Effector memory CD4-positive, alpha-beta T cell (primary cell): ENCODE data around the gene HMX1.

ENCODE experiments used
- DNase-seq, 3 donors: peaks; one replicate each; pipeline ENCODE4 v3.0.0-alpha.2; 2020
- H3K27ac ChIP-seq: 2 replicates; pipeline ENCODE4 v1.7.0; 2013; ENCODE audit warnings: mild to moderate bottlenecking, low read length, moderate library complexity; ENCODE audit not compliant: insufficient read depth, poor library complexity, severe bottlenecking
- H3K27me3 ChIP-seq: replicated peaks from 2 replicates; pipeline ENCODE4 v1.7.0; 2013; ENCODE audit warnings: mild to moderate bottlenecking, low read length; ENCODE audit not compliant: insufficient read depth, control insufficient read depth, poor library complexity, severe bottlenecking
- H3K36me3 ChIP-seq: 2 replicates; pipeline ENCODE4 v1.7.0; 2013; ENCODE audit warnings: mild to moderate bottlenecking, low read length, moderate library complexity; ENCODE audit not compliant: control insufficient read depth, insufficient read depth
- H3K4me1 ChIP-seq: 2 replicates; pipeline ENCODE4 v1.7.0; 2013; ENCODE audit warnings: low read length, mild to moderate bottlenecking; ENCODE audit not compliant: control insufficient read depth, insufficient read depth, poor library complexity, severe bottlenecking
- H3K4me3 ChIP-seq: 2 replicates; pipeline ENCODE4 v1.7.0; 2013; ENCODE audit warnings: low read length, low read depth, mild to moderate bottlenecking; ENCODE audit not compliant: insufficient read depth, poor library complexity, severe bottlenecking
- H3K9me3 ChIP-seq: 2 replicates; pipeline ENCODE4 v1.7.0; 2013; ENCODE audit warnings: mild to moderate bottlenecking, low read length, moderate library complexity; ENCODE audit not compliant: control insufficient read depth

HMX1 gene

GRCh38 chr4:8855818-8856245, 15.8 kb downstream of the HMX1 start:
- peaks cover 5% of the 10 kb centered on the region for H3K4me1 ChIP-seq
- H3K36me3 ChIP-seq: no peaks in the 10 kb centered on the region
- H3K4me3 ChIP-seq: no peak overlapping the region
- H3K27ac ChIP-seq: no peak overlapping the region
- peaks cover 30% of the 10 kb centered on the region for H3K27me3 ChIP-seq
- H3K9me3 ChIP-seq: no peaks in the 10 kb centered on the region
- DNase-seq: no peak

DNA sequence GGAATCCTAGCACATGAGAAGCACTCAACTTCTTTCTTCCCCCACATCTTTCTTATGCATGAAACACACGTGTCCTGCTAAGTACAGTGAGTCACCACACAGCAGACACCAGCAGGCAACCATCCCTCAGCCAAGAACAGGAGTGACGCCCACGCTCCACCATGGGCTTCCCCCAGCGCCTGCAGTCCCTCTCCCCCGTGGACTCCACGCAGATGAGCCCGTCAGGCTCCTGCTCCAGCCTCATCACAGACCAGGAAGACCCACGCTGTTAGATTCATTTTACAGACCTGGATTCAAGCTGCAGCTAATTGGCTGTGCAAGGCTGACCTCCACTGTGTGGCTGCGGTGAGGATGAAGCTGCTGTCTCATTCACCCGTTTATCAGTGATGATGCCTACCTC, 16.7 kb downstream of the HMX1 start:
- no peaks in the 10 kb centered on the region for H3K36me3 ChIP-seq

GRCh38 chr4:8854016-8854415, 17.6 kb downstream of the HMX1 start:
- no peak overlapping the region for H3K4me3 ChIP-seq
- no peak for DNase-seq
- H3K27ac ChIP-seq: no peak overlapping the region
- H3K27me3 ChIP-seq: peaks cover 24% of the 10 kb centered on the region
- peaks cover 5% of the 10 kb centered on the region for H3K4me1 ChIP-seq
- no peaks in the 10 kb centered on the region for H3K9me3 ChIP-seq
- H3K36me3 ChIP-seq: no peaks in the 10 kb centered on the region

More for the DNA sequence above, 16.7 kb downstream of the HMX1 start:
- DNase-seq: no peak
- Histone ChIP-seq H3K9me3 (no peaks in the 10 kb centered on the region), H3K27me3 (peaks cover 30% of the 10 kb centered on the region), H3K27ac (no peak overlapping the region), H3K4me1 (peaks cover 5% of the 10 kb centered on the region), H3K4me3 (no peak overlapping the region)

DNA sequence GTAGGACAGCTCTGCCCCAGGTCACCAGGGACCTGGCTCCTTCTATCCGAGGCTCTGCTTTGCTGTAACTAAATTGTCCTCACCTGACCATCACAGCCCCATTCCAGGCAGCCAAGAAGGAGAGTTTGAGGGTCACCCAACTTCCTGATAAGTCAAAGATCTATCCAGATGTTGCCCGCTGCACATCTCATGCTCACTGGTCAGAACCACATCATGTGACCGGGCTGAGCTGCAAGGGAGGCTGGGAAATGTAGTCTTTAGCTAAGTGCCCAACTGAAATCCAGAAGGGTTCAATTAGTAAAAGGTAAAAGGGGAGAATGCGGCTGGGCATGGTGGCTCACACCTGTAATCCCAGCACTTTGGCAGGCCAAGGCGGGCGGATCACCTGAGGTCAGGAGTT, 18.4 kb downstream of the HMX1 start:
- H3K9me3 ChIP-seq: no peaks in the 10 kb centered on the region

GRCh38 chr4:8852118-8852704, 19.4 kb downstream of the HMX1 start:
- no peaks in the 10 kb centered on the region for H3K36me3 ChIP-seq
- H3K9me3 ChIP-seq: no peaks in the 10 kb centered on the region
- H3K27ac ChIP-seq: no peak overlapping the region
- DNase-seq: no peak
- no peak overlapping the region for H3K4me3 ChIP-seq
- peaks cover 3% of the 10 kb centered on the region for H3K4me1 ChIP-seq
- peaks cover 6% of the 10 kb centered on the region for H3K27me3 ChIP-seq

More for the DNA sequence above, 18.4 kb downstream of the HMX1 start:
- Histone ChIP-seq H3K4me1 (peaks cover 5% of the 10 kb centered on the region), H3K36me3 (no peaks in the 10 kb centered on the region), H3K27ac (no peak overlapping the region), H3K27me3 (peaks cover 16% of the 10 kb centered on the region), H3K4me3 (no peak overlapping the region)
- DNase-seq: no peak

DNA sequence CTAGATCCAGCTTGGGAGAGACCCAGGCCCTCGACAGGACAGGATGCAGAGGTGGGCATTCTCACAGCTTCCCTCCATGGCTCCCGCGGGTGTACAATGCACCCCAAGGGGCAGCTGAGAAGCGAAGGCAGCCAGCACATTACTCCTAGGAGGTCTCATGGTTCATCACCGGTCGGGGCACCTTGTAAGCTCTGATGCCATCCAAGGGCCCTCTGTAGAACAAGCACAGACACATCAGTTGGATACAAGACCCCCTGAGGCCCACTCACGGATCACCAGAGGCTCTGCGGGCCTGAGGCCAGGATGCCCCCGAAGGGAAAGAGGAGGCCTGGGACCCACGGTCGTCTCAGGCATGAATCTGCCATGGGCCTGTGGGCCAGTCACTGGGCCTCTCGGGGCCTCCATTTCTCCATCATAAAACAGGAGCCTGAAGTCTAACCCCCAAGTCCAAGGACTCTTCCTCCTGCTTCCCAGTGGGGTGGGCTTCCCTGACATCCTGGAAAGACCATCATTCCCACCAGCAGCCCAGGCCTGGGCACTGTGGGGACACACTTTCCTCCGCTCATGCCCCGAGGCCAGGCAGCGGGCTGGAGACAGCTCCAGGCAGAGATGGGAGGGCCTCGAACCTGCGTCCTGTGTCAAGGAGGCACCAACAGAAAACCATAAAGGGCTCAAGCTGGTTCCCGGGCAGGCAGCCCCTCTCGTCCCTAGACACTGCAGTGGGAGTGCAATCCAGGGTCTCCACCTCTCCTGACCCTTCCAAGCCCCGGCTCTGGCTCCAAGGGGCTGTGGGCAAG, 20.1 kb downstream of the HMX1 start:
- Histone ChIP-seq H3K27me3 (peaks cover 4% of the 10 kb centered on the region), H3K9me3 (no peaks in the 10 kb centered on the region), H3K27ac (no peak overlapping the region), H3K4me3 (no peak overlapping the region), H3K4me1 (no peaks in the 10 kb centered on the region), H3K36me3 (no peaks in the 10 kb centered on the region)
- no peak for DNase-seq

DNA sequence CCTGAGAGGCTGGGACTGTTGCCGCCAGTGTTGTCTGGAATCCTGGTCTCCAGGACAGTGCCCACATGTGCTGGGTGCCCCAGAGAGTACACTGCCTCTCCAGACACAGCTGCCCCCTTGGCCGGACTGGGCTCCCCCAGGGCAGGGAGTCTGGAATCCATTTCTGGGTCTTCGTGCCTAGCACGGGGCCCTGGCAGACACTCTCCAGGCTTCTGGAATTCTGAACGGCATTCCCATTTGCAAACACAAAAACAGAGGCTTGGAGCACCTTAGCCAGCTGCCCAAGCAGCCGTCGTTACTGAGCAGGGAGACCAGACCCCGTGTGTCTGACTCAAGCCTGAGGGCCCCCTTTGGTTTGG, 20.8 kb downstream of the HMX1 start:
- Histone ChIP-seq H3K4me1 (no peaks in the 10 kb centered on the region), H3K4me3 (no peak overlapping the region), H3K36me3 (no peaks in the 10 kb centered on the region), H3K9me3 (no peaks in the 10 kb centered on the region), H3K27me3 (peaks cover 4% of the 10 kb centered on the region), H3K27ac (no peak overlapping the region)
- DNase-seq: no peak

- Histone ChIP-seq H3K9me3 (no peaks in the 10 kb centered on the region), H3K4me1 (no peaks in the 10 kb centered on the region), H3K27ac (no peak overlapping the region), H3K36me3 (no peaks in the 10 kb centered on the region), H3K4me3 (no peak overlapping the region), H3K27me3 (peaks cover 4% of the 10 kb centered on the region)
- DNase-seq: no peak
Observed at GRCh38 chr4:8850074-8850829, 21.4 kb downstream of the HMX1 start.

- Histone ChIP-seq H3K27ac (no peak overlapping the region), H3K4me1 (no peaks in the 10 kb centered on the region), H3K27me3 (peaks cover 4% of the 10 kb centered on the region), H3K9me3 (no peaks in the 10 kb centered on the region), H3K36me3 (no peaks in the 10 kb centered on the region), H3K4me3 (no peak overlapping the region)
- no peak for DNase-seq
Observed at GRCh38 chr4:8849266-8850073, 22.2 kb downstream of the HMX1 start.
